ENCODE measurements around the gene THRA. TPM values are rescaled to one million over a fixed set of nuclear protein-coding genes. Genes with fewer than 3 reads are reported as not detected.

THRA gene
- total and polyA plus RNA-seq, 12 donors: 29.8 to 102 (median 67.1) TPM

DNA sequence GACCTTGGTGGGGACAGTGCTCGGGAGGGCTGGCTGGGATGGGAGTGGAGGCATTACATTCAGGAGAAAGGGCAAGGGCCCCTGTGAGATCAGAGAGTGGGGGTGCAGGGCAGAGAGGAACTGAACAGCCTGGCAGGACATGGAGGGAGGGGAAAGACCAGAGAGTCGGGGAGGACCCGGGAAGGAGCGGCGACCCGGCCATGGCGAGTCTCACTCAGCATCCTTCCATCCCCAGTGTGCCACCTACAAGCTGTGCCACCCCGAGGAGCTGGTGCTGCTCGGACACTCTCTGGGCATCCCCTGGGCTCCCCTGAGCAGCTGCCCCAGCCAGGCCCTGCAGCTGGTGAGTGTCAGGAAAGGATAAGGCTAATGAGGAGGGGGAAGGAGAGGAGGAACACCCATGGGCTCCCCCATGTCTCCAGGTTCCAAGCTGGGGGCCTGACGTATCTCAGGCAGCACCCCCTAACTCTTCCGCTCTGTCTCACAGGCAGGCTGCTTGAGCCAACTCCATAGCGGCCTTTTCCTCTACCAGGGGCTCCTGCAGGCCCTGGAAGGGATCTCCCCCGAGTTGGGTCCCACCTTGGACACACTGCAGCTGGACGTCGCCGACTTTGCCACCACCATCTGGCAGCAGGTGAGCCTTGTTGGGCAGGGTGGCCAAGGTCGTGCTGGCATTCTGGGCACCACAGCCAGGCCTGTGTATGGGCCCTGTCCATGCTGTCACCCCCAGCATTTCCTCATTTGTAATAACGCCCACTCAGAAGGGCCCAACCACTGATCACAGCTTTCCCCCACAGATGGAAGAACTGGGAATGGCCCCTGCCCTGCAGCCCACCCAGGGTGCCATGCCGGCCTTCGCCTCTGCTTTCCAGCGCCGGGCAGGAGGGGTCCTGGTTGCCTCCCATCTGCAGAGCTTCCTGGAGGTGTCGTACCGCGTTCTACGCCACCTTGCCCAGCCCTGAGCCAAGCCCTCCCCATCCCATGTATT lies 46.5 kb upstream of the THRA start:
- H3K4me1 ChIP-seq: peaks cover 8 to 60% (median 55%) of the 10 kb centered on the region in 9 donors
- no peak for DNase-seq

DNA sequence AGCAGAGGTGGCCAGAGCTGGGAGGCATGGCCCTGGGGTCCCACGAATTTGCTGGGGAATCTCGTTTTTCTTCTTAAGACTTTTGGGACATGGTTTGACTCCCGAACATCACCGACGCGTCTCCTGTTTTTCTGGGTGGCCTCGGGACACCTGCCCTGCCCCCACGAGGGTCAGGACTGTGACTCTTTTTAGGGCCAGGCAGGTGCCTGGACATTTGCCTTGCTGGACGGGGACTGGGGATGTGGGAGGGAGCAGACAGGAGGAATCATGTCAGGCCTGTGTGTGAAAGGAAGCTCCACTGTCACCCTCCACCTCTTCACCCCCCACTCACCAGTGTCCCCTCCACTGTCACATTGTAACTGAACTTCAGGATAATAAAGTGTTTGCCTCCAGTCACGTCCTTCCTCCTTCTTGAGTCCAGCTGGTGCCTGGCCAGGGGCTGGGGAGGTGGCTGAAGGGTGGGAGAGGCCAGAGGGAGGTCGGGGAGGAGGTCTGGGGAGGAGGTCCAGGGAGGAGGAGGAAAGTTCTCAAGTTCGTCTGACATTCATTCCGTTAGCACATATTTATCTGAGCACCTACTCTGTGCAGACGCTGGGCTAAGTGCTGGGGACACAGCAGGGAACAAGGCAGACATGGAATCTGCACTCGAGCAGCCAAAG lies 45.2 kb upstream of the THRA start:
- no peak overlapping the region for H3K4me3 ChIP-seq
- ATAC-seq: peak in 2 of 8 donors; percentile 6 to 18
- peak in 1 of 2 donors; percentile 48 for DNase-seq
- no peaks in the 10 kb centered on the region for H3K9me3 ChIP-seq
- peak overlapping the region in 9 of 10 donors; percentile 39 to 63 (median 53) for H3K27ac ChIP-seq
- TF ChIP-seq, protein P1, sequence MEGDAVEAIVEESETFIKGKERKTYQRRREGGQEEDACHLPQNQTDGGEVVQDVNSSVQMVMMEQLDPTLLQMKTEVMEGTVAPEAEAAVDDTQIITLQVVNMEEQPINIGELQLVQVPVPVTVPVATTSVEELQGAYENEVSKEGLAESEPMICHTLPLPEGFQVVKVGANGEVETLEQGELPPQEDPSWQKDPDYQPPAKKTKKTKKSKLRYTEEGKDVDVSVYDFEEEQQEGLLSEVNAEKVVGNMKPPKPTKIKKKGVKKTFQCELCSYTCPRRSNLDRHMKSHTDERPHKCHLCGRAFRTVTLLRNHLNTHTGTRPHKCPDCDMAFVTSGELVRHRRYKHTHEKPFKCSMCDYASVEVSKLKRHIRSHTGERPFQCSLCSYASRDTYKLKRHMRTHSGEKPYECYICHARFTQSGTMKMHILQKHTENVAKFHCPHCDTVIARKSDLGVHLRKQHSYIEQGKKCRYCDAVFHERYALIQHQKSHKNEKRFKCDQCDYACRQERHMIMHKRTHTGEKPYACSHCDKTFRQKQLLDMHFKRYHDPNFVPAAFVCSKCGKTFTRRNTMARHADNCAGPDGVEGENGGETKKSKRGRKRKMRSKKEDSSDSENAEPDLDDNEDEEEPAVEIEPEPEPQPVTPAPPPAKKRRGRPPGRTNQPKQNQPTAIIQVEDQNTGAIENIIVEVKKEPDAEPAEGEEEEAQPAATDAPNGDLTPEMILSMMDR (IDR thresholded peaks at IDR 0.05): no peak
- WGBS, 2 donors: 38 to 49% methylated on average over 15 of the region's 15 CpGs
- intact Hi-C loops (cut with DNase I): loop anchor here in 8 of 10 donors (5.0 to 10.0 kb wide), 6 partner anchors 147 to 277 kb away; partner anchors contain the start of gene CDC6 (in 1 of the 8)
- H3K36me3 ChIP-seq: peaks cover 0 to 35% (median 29%) of the 10 kb centered on the region in 9 donors
- H3K4me1 ChIP-seq: peaks cover 8 to 70% (median 56%) of the 10 kb centered on the region in 9 donors
- H3K27me3 ChIP-seq: peaks cover 0 to 5% (median 0%) of the 10 kb centered on the region in 7 donors

More for the DNA sequence above, 46.5 kb upstream of the THRA start:
- 81 to 85% methylated on average over 20 to 26 of the region's 26 CpGs for WGBS, 2 donors
- TF ChIP-seq, protein P1 (IDR thresholded peaks at IDR 0.05): no peak
- Histone ChIP-seq H3K9me3 (no peaks in the 10 kb centered on the region), H3K4me3 (peak overlapping the region in 1 of 10 donors; percentile 7), H3K27ac (peak overlapping the region in 4 of 10 donors; percentile 43 to 63 (median 52)), H3K27me3 (peaks cover 0 to 5% (median 0%) of the 10 kb centered on the region in 7 donors), H3K36me3 (peaks cover 0 to 23% (median 16%) of the 10 kb centered on the region in 9 donors)
- no peak for ATAC-seq
- intact Hi-C loops (cut with DNase I): loop anchor here in 8 of 10 donors (5.0 to 10.0 kb wide), 6 partner anchors 149 to 279 kb away; partner anchors contain the start of gene CDC6 (in 1 of the 8)

DNA sequence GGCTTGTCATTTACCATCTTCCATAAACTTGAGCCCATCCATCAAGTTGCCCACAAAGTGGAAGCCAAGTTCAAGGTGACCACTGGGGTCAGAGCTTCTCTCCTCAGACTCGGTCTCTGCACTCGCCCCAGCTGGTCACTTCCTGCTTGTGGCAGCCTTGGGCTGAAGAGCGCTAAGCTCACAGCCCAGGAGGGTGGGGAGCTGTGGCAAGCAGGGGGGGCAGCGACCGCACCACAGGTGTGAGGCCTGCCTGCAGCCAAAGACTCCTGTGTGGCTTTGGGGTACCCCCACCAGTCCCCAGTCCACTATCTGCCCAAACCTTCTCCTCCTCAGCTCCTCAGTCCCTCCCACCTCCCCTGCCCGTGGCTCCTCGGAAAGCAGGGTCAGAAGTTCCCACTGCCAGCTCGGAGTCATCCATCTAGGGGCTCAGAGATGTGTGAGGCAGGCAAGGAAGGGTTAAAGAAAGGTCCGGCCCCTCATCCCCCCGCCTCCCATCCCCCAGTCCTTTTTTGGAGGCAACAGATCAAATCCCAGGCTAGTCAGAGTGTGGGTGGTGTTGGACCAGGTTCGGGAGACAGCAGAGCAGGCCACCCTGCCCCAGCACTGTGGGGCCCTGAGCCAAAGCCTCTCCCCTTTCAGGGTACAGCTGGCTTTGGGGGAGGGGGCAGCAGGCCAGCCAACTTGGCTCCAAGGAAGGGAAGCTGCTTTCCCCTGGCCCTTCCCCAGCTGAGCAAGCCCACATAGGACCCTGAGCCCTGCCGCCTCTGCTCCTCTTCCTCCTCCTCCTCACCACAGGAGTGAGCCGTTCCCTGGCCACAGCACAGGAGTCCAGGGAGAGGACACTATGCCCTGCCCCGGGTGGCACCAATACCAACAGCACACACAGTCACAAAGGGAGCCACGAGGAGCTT lies 44.3 kb upstream of the THRA start:
- Histone ChIP-seq H3K9me3 (no peaks in the 10 kb centered on the region), H3K36me3 (peaks cover 0 to 44% (median 37%) of the 10 kb centered on the region in 9 donors), H3K4me3 (no peak overlapping the region), H3K27ac (peak overlapping the region in 9 of 10 donors; percentile 10 to 63 (median 53)), H3K27me3 (no peaks in the 10 kb centered on the region), H3K4me1 (peaks cover 8 to 77% (median 62%) of the 10 kb centered on the region in 9 donors)
- 51 to 52% methylated on average over 15 of the region's 15 CpGs for WGBS, 2 donors
- TF ChIP-seq, protein P1 (IDR thresholded peaks at IDR 0.05): no peak
- ATAC-seq: peak in 6 of 8 donors; percentile 13 to 50 (median 42)
- peak; percentile 45 to 47 for DNase-seq
- intact Hi-C loops (cut with DNase I): loop anchor here in 8 of 10 donors (5.0 to 10.0 kb wide), 6 partner anchors 146 to 276 kb away; partner anchors contain the start of gene CDC6 (in 1 of the 8)
